GM18861 (cell line): Measurements from ENCODE around the gene BRAF.
"Not testable (repeated sequence)": the region's sequence is repeated elsewhere in the genome, so short reads cannot be mapped to it uniquely, and the experiment has no call there.

ENCODE experiments used
- ATAC-seq: cut with Tn5 transposase; IDR thresholded peaks from one replicate; pipeline ENCODE4 v1.9.1; 2021; ENCODE audit not compliant: unreplicated experiment

BRAF gene

GRCh38 chr7:140719721-140720120, 205.0 kb downstream of the BRAF start:
- no peak for ATAC-seq

GRCh38 chr7:140714331-140715040, 210.2 kb downstream of the BRAF start:
- no peak for ATAC-seq

GRCh38 chr7:140712392-140712791, 212.3 kb downstream of the BRAF start:
- not testable (repeated sequence) for ATAC-seq

- ATAC-seq: not testable (repeated sequence)
These were observed 216.0 kb downstream of the BRAF start for GRCh38 chr7:140708764-140709163.

- no peak for ATAC-seq
These were observed 217.6 kb downstream of the BRAF start for GRCh38 chr7:140707132-140707531.

GRCh38 chr7:140704205-140704604, 220.5 kb downstream of the BRAF start:
- ATAC-seq: no peak

GRCh38 chr7:140702774-140703173, 222.0 kb downstream of the BRAF start:
- ATAC-seq: no peak

- no peak for ATAC-seq
These were observed 226.3 kb downstream of the BRAF start for GRCh38 chr7:140698477-140698876.

GRCh38 chr7:140697447-140698143, 227.1 kb downstream of the BRAF start:
- ATAC-seq: no peak

GRCh38 chr7:140696680-140697446, 227.9 kb downstream of the BRAF start, which contains the start of gene NDUFB2:
NDUFB2 (plus strand) TSS chr7:140696708; CDS start chr7:140696745, 37 bp downstream.
- peak; percentile 82 for ATAC-seq

- ATAC-seq: no peak
These were observed 228.6 kb downstream of the BRAF start for GRCh38 chr7:140696024-140696679.

- ATAC-seq: no peak
These were observed 229.3 kb downstream of the BRAF start for GRCh38 chr7:140695381-140695780.

- ATAC-seq: no peak
These were observed 230.1 kb downstream of the BRAF start for GRCh38 chr7:140694592-140694991.

GRCh38 chr7:140693849-140694248, 230.9 kb downstream of the BRAF start:
- ATAC-seq: not testable (repeated sequence)

GRCh38 chr7:140691376-140692045, 233.2 kb downstream of the BRAF start:
- ATAC-seq: no peak

GRCh38 chr7:140689199-140690152, 235.3 kb downstream of the BRAF start:
- no peak for ATAC-seq

GRCh38 chr7:140688341-140688740, 236.4 kb downstream of the BRAF start:
- ATAC-seq: no peak

GRCh38 chr7:140686921-140687320, 237.8 kb downstream of the BRAF start:
- ATAC-seq: no peak

GRCh38 chr7:140685407-140686087, 239.2 kb downstream of the BRAF start:
- ATAC-seq: no peak
